Tibial nerve (tissue), 4 donors: ENCODE data around the gene BRIP1. TPM values are rescaled to one million over a fixed set of nuclear protein-coding genes. Genes with fewer than 3 reads are reported as not detected.

Experiments
- DNase-seq, 2 donors: peaks; one replicate each; pipeline ENCODE4 v3.0.0-alpha.2; 2019; ENCODE audit warnings: low spot score in 2 of 2
- H3K27ac ChIP-seq, 4 donors: fragments of 200-600 bp; sonication (generic) in 3 of 4; one replicate each; pipeline ENCODE4 v1.5.1; 2017 to 2019; ENCODE audit warnings: mild to moderate bottlenecking in 1 of 4
- H3K27me3 ChIP-seq, 2 donors: fragments of 200-600 bp; sonication (generic) in 1 of 2; one replicate each; pipeline versions ENCODE4 v1.5.1 to v1.6.0; 2017 to 2019
- H3K36me3 ChIP-seq, 3 donors: fragments of 200-600 bp; sonication (generic); one replicate each; pipeline ENCODE4 v1.5.1; 2018 to 2019
- H3K4me1 ChIP-seq, 4 donors: fragments of 200-600 bp; sonication (generic) in 3 of 4; one replicate each; pipeline ENCODE4 v1.5.1; 2017 to 2019
- H3K4me3 ChIP-seq, 4 donors: fragments of 200-600 bp; sonication (generic) in 3 of 4; one replicate each; pipeline ENCODE4 v1.5.1; 2017 to 2019; ENCODE audit warnings: mild to moderate bottlenecking in 1 of 4, moderate library complexity in 1 of 4
- H3K9me3 ChIP-seq, 4 donors: fragments of 200-600 bp; sonication (generic) in 3 of 4; one replicate each; pipeline ENCODE4 v1.5.1; 2017 to 2019
- EP300 ChIP-seq, 2 donors: sonication (generic); formaldehyde crosslinking; IDR thresholded peaks; one replicate each; pipeline ENCODE4 v1.6.1; 2017; ENCODE audit warnings: antibody characterized with exemption in 2 of 2, mild to moderate bottlenecking in 1 of 2
- POLR2A ChIP-seq, 2 donors: fragments of 450-650 bp; IDR thresholded peaks; one replicate each; pipeline ENCODE4 v1.6.1; 2017; ENCODE audit warnings: antibody characterized with exemption in 2 of 2, mild to moderate bottlenecking in 2 of 2, moderate library complexity in 2 of 2
- WGBS, 2 donors: methylation state at CpG; one replicate each; pipeline ENCODE4 v1.1.5; 2018; 5-methylcytosine and 5-hydroxymethylcytosine counted together
- total RNA-seq, 4 donors: library from RNA; depleted of rRNA; stranded (reverse); fragments of >200 nt; gene quantifications; one replicate each; pipeline ENCODE4 v1.1.0, GENCODE V29; 2016
- TF ChIP-seq, protein P1 (sequence below), 5 experiments: fragments of 200-600 bp in 3 of 5; fragments of 450-650 bp in 2 of 5; sonication (generic) in 3 of 5; IDR thresholded peaks; one replicate each; pipeline ENCODE4 v1.5.1; 2016 to 2019; ENCODE audit warnings: antibody characterized with exemption in 5 of 5, mild to moderate bottlenecking in 3 of 5, moderate library complexity in 2 of 5

The BRIP1 gene
- total RNA-seq, 4 donors from 2014 or later, result 0.42 to 3.9 (median 0.89) TPM

DNA sequence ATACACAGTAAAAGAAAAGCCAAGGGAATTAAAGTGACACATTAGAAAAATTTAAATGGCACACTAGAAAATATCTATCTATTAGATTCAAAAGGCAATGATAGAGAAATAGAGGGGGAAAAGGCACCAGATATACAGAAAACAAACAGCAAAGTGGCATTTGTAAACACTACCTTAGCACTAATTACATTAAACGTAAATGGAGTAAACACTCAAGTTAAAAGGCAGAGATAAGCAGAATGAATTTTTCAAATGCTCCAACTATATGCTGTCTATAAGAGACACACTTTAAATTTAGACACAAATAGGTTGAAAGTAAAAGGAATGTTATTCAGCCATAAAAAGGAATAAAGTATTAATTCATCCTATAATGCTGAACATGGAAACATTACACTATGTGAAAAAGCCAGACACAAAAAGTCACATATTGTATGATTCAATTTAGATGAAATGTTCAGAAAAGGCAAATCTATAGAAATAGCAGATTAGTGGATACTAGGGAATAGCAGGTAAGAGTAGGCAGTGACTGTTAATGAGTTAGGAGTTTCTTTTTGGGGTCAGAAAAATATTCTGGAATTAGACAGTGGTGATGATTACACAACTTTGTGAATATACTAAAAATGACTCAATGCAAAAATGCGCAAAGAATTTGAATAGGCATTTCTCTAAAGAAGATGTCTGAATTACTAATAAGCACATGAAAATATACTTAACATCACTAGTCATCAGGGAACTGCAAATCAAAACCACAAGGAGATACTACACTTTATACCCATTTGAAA is 92.4 kb downstream of the BRIP1 start:
- 96 to 98% methylated on average over 2 of the region's 2 CpGs for WGBS, 2 donors
- no peaks in the 10 kb centered on the region for H3K36me3 ChIP-seq
- TF ChIP-seq, protein P1, sequence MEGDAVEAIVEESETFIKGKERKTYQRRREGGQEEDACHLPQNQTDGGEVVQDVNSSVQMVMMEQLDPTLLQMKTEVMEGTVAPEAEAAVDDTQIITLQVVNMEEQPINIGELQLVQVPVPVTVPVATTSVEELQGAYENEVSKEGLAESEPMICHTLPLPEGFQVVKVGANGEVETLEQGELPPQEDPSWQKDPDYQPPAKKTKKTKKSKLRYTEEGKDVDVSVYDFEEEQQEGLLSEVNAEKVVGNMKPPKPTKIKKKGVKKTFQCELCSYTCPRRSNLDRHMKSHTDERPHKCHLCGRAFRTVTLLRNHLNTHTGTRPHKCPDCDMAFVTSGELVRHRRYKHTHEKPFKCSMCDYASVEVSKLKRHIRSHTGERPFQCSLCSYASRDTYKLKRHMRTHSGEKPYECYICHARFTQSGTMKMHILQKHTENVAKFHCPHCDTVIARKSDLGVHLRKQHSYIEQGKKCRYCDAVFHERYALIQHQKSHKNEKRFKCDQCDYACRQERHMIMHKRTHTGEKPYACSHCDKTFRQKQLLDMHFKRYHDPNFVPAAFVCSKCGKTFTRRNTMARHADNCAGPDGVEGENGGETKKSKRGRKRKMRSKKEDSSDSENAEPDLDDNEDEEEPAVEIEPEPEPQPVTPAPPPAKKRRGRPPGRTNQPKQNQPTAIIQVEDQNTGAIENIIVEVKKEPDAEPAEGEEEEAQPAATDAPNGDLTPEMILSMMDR (IDR thresholded peaks at IDR 0.05), result no peak
- TF ChIP-seq EP300 (IDR thresholded peaks at IDR 0.05), result no peak
- TF ChIP-seq POLR2A (IDR thresholded peaks at IDR 0.05), result no peak
- no peak overlapping the region for H3K4me3 ChIP-seq
- H3K4me1 ChIP-seq, result no peaks in the 10 kb centered on the region
- no peak overlapping the region for H3K27ac ChIP-seq
- peaks cover 0 to 13% (median 2%) of the 10 kb centered on the region in 4 donors for H3K9me3 ChIP-seq
- no peaks in the 10 kb centered on the region for H3K27me3 ChIP-seq
- DNase-seq, result no peak

DNA sequence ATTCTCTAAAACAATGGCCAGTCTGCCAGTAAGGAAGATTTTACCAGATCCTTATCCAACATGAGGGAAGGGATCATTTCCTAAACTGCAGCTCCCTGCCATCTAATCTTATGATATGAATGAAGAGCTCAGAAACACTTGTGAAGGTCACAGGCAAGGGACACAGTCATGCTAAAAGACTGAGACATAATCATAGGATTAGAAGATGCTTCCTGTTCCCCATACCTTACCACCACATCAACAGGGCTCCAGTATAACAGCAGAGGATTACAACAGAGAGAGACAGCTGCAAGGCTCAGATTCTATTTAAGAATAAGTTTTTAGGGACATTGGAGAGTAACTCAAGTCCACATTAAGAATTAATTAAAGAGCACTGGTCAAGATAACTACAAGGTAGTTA is 93.3 kb downstream of the BRIP1 start:
- no peaks in the 10 kb centered on the region for H3K4me1 ChIP-seq
- no peak overlapping the region for H3K27ac ChIP-seq
- no peaks in the 10 kb centered on the region for H3K36me3 ChIP-seq
- H3K4me3 ChIP-seq, result no peak overlapping the region
- TF ChIP-seq, protein P1 (IDR thresholded peaks at IDR 0.05), result no peak
- TF ChIP-seq POLR2A (IDR thresholded peaks at IDR 0.05), result no peak
- no peak for TF ChIP-seq EP300 (IDR thresholded peaks at IDR 0.05)
- DNase-seq, result no peak
- H3K27me3 ChIP-seq, result no peaks in the 10 kb centered on the region
- H3K9me3 ChIP-seq, result peaks cover 0 to 13% (median 2%) of the 10 kb centered on the region in 4 donors

DNA sequence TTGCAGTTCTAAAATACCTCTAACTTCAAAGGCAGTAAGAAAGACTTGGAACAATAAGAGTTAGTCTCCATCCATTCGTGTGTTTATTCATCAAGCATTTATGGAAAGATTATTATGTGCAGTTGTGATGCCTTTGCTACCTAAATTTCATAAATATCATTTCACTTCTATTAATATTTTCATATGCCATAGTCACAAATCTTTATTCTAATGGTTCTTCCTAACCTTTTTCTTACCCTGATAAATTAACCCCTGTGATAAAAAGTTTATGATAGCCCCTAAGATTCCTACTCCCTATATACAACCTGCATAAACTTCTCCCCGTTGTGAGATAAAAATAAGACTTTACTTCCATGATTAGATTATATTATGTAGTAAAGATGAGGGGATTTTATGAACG is 94.9 kb downstream of the BRIP1 start:
- Histone ChIP-seq H3K9me3 (peaks cover 0 to 13% (median 2%) of the 10 kb centered on the region in 4 donors), H3K27ac (no peak overlapping the region), H3K36me3 (no peaks in the 10 kb centered on the region), H3K4me1 (no peaks in the 10 kb centered on the region), H3K4me3 (no peak overlapping the region), H3K27me3 (no peaks in the 10 kb centered on the region)
- DNase-seq, result no peak
- whole genome bisulfite sequencing, 2 donors, result 95 to 97% methylated on average over 3 of the region's 3 CpGs
- TF ChIP-seq POLR2A (IDR thresholded peaks at IDR 0.05) (no peak), EP300 (IDR thresholded peaks at IDR 0.05) (no peak)
- TF ChIP-seq, protein P1 (IDR thresholded peaks at IDR 0.05), result no peak

DNA sequence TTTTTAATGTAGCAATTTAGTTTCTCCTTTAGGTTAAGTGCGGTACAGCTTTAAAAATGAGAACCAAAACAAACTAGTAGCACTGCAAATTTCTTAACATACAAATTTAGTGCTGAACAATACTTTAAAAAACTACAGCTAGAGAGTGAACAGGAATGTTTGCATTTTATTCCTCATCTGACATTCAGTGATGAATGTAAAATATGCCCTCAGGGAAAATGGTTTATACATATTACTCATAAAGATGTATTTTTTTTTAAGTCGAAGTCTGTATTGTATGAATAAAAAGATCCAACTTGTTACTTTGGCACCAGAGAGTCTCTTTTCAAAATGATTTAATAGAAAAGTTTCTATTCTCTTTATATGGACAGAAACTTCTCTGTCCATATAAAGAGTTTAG is 96.8 kb downstream of the BRIP1 start:
- H3K9me3 ChIP-seq, result peaks cover 0 to 18% (median 2%) of the 10 kb centered on the region in 4 donors
- no peak for DNase-seq
- no peaks in the 10 kb centered on the region for H3K27me3 ChIP-seq
- no peak for TF ChIP-seq EP300 (IDR thresholded peaks at IDR 0.05)
- TF ChIP-seq, protein P1 (IDR thresholded peaks at IDR 0.05), result no peak
- no peak for TF ChIP-seq POLR2A (IDR thresholded peaks at IDR 0.05)
- H3K4me1 ChIP-seq, result no peaks in the 10 kb centered on the region
- no peaks in the 10 kb centered on the region for H3K36me3 ChIP-seq
- no peak overlapping the region for H3K4me3 ChIP-seq
- WGBS, 2 donors, result 46 to 64% methylated on average over 2 of the region's 2 CpGs
- no peak overlapping the region for H3K27ac ChIP-seq

DNA sequence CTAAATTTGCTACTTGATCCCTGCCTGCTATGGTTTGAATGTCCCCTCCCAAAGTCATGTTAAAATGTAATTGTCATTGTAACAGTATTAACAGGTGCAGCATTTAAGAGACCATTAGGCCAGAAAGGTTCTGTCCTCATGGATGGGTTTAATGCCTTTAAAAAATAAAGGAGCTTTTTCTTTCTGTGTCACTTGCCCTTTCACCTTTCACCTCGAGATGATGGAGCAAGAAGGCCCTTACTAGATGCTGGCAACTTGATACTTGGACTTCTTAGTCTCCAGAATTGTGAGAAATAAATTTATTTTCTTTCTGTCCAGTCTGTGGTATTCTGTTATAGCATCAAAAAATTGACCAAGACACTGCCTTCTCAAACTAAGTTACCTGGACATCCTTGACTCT is 98.5 kb downstream of the BRIP1 start:
- H3K9me3 ChIP-seq, result peaks cover 0 to 7% (median 0%) of the 10 kb centered on the region in 4 donors
- no peak overlapping the region for H3K27ac ChIP-seq
- TF ChIP-seq EP300 (IDR thresholded peaks at IDR 0.05) (no peak), POLR2A (IDR thresholded peaks at IDR 0.05) (no peak)
- TF ChIP-seq, protein P1 (IDR thresholded peaks at IDR 0.05), result no peak
- H3K27me3 ChIP-seq, result no peaks in the 10 kb centered on the region
- WGBS, 2 donors, result 95% methylated on average over 1 of the region's 1 CpG
- no peaks in the 10 kb centered on the region for H3K4me1 ChIP-seq
- DNase-seq, result no peak
- no peaks in the 10 kb centered on the region for H3K36me3 ChIP-seq
- no peak overlapping the region for H3K4me3 ChIP-seq
